Femur (tissue), 1 donor: ENCODE results near the gene RAP1GAP2.
A peak's percentile ranks its signal among the peaks of the same experiment; 100 is the strongest.
"Not testable (repeated sequence)": the region's sequence is repeated elsewhere in the genome, so short reads cannot be mapped to it uniquely, and the experiment has no call there.

Source experiments
- DNase-seq: peaks from one replicate; pipeline ENCODE4 v3.0.0-alpha.2; 2017

RAP1GAP2 gene

GRCh38 chr17:2796164-2797125, at the start of gene RAP1GAP2:
Gene RAP1GAP2, plus strand, starts transcription at chr17:2796438. Its CDS starts 90 bp downstream, at chr17:2796528.
- peak; percentile 71 for DNase-seq

GRCh38 chr17:2749058-2749783, 47.0 kb upstream of the RAP1GAP2 start, which contains the start of gene CCDC92B:
Gene CCDC92B, minus strand, starts transcription at chr17:2749652. Its CDS starts 14,507 bp downstream, at chr17:2735145.
- no peak for DNase-seq

GRCh38 chr17:2749784-2750181, 46.5 kb upstream of the RAP1GAP2 start:
- DNase-seq, result peak; percentile 82

- DNase-seq, result no peak
These were observed 45.5 kb upstream of the RAP1GAP2 start for GRCh38 chr17:2750721-2751120.

- no peak for DNase-seq
These were observed 44.7 kb upstream of the RAP1GAP2 start for GRCh38 chr17:2751491-2751890.

- no peak for DNase-seq
These were observed 40.1 kb upstream of the RAP1GAP2 start for GRCh38 chr17:2755891-2756724.

GRCh38 chr17:2758870-2759269, 37.4 kb upstream of the RAP1GAP2 start:
- no peak for DNase-seq

- no peak for DNase-seq
These were observed 26.1 kb upstream of the RAP1GAP2 start for GRCh38 chr17:2770129-2770528.

- DNase-seq, result no peak
These were observed 21.0 kb upstream of the RAP1GAP2 start for GRCh38 chr17:2775206-2775605.

GRCh38 chr17:2776589-2777241, 19.5 kb upstream of the RAP1GAP2 start:
- no peak for DNase-seq

- DNase-seq, result no peak
These were observed 18.9 kb upstream of the RAP1GAP2 start for GRCh38 chr17:2777242-2777867.

- no peak for DNase-seq
These were observed 17.7 kb upstream of the RAP1GAP2 start for GRCh38 chr17:2778489-2778888.

GRCh38 chr17:2779545-2779944, 16.7 kb upstream of the RAP1GAP2 start:
- no peak for DNase-seq

- DNase-seq, result no peak
These were observed 16.0 kb upstream of the RAP1GAP2 start for GRCh38 chr17:2780256-2780655.

- no peak for DNase-seq
These were observed 15.2 kb upstream of the RAP1GAP2 start for GRCh38 chr17:2780931-2781454.

GRCh38 chr17:2781598-2781997, 14.6 kb upstream of the RAP1GAP2 start:
- not testable (repeated sequence) for DNase-seq

- DNase-seq, result no peak
These were observed 14.2 kb upstream of the RAP1GAP2 start for GRCh38 chr17:2782055-2782454.

GRCh38 chr17:2783310-2784030, 12.8 kb upstream of the RAP1GAP2 start:
- no peak for DNase-seq

- no peak for DNase-seq
These were observed 11.4 kb upstream of the RAP1GAP2 start for GRCh38 chr17:2784864-2785263.

- DNase-seq, result not testable (repeated sequence)
These were observed 10.9 kb upstream of the RAP1GAP2 start for GRCh38 chr17:2785376-2785775.
